WERI-Rb-1 (cell line): Measurements from ENCODE around the gene SYN1.
"Not testable (repeated sequence)": the region's sequence is repeated elsewhere in the genome, so short reads cannot be mapped to it uniquely, and the experiment has no call there.

Experiments
- DNase-seq: peaks from one replicate; pipeline ENCODE4 v3.0.0-alpha.2; 2020
- H3K27ac ChIP-seq: fragments of 250-450 bp; sonication (Bioruptor Pico); 2 replicates; pipeline ENCODE4 v1.5.1; 2020; ENCODE audit warnings: mild to moderate bottlenecking, moderate library complexity
- H3K27me3 ChIP-seq: fragments of 250-450 bp; sonication (Bioruptor Pico); 2 replicates; pipeline ENCODE4 v1.5.1; 2021; ENCODE audit warnings: mild to moderate bottlenecking, low read depth, moderate library complexity; ENCODE audit not compliant: insufficient read depth, severe bottlenecking
- H3K36me3 ChIP-seq: fragments of 250-450 bp; sonication (Bioruptor Pico); 2 replicates; pipeline ENCODE4 v1.5.1; 2020; ENCODE audit warnings: mild to moderate bottlenecking, moderate library complexity
- H3K4me3 ChIP-seq: 2 replicates; pipeline ENCODE4 v1.5.1; 2011; ENCODE audit warnings: low read depth, mild to moderate bottlenecking, control low read depth, low read length
- H3K9me3 ChIP-seq: fragments of 250-450 bp; sonication (Bioruptor Pico); 2 replicates; pipeline ENCODE4 v1.5.1; 2021; ENCODE audit warnings: mild to moderate bottlenecking, moderate library complexity; ENCODE audit not compliant: severe bottlenecking
- TF ChIP-seq, protein P1 (sequence below): IDR thresholded peaks from 2 replicates; pipeline ENCODE4 v1.5.1; 2011; ENCODE audit warnings: low read depth, mild to moderate bottlenecking, control low read depth, inconsistent platforms, low read length

The SYN1 gene

DNA sequence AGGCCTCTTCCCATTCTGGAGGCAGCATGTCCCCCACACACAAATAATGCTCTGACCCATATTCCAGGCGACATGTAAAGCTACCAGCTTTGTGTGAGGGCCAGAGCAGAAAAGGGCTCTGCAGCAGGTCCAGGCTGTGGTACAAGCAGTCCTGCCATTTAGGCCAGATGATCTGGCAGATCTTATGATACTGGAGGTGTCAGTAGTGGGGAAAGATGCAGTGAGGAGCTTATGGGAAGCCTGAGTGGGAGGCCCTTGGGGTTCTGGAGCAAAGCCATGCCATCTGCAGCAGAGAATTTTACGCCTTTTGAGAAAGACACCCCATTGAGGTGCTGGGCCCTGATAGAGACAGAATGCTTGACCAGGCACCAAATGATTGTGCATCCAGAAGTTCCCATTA is 7.7 kb downstream of the SYN1 start:
- Histone ChIP-seq H3K27ac (no peak overlapping the region), H3K4me3 (no peak overlapping the region), H3K27me3 (no peaks in the 10 kb centered on the region), H3K9me3 (no peaks in the 10 kb centered on the region), H3K36me3 (no peaks in the 10 kb centered on the region)
- TF ChIP-seq, protein P1, sequence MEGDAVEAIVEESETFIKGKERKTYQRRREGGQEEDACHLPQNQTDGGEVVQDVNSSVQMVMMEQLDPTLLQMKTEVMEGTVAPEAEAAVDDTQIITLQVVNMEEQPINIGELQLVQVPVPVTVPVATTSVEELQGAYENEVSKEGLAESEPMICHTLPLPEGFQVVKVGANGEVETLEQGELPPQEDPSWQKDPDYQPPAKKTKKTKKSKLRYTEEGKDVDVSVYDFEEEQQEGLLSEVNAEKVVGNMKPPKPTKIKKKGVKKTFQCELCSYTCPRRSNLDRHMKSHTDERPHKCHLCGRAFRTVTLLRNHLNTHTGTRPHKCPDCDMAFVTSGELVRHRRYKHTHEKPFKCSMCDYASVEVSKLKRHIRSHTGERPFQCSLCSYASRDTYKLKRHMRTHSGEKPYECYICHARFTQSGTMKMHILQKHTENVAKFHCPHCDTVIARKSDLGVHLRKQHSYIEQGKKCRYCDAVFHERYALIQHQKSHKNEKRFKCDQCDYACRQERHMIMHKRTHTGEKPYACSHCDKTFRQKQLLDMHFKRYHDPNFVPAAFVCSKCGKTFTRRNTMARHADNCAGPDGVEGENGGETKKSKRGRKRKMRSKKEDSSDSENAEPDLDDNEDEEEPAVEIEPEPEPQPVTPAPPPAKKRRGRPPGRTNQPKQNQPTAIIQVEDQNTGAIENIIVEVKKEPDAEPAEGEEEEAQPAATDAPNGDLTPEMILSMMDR, result no peak
- DNase-seq, result no peak

- no peak for DNase-seq
- Histone ChIP-seq H3K4me3 (no peak overlapping the region), H3K9me3 (no peaks in the 10 kb centered on the region), H3K27me3 (no peaks in the 10 kb centered on the region), H3K27ac (no peak overlapping the region), H3K36me3 (no peaks in the 10 kb centered on the region)
- TF ChIP-seq, protein P1, result no peak
Measured at GRCh38 chrX:47611489-47611888, 8.2 kb downstream of the SYN1 start.

GRCh38 chrX:47610511-47610910 is 9.1 kb downstream of the SYN1 start:
- Histone ChIP-seq H3K4me3 (no peak overlapping the region), H3K27me3 (peaks cover 3% of the 10 kb centered on the region), H3K9me3 (no peaks in the 10 kb centered on the region), H3K36me3 (no peaks in the 10 kb centered on the region), H3K27ac (no peak overlapping the region)
- TF ChIP-seq, protein P1, result no peak
- DNase-seq, result no peak

GRCh38 chrX:47608130-47608810 is 11.4 kb downstream of the SYN1 start:
- no peaks in the 10 kb centered on the region for H3K36me3 ChIP-seq
- no peak for DNase-seq
- H3K27ac ChIP-seq, result no peak overlapping the region

GRCh38 chrX:47607091-47607490 is 12.6 kb downstream of the SYN1 start:
- TF ChIP-seq, protein P1, result no peak
- no peak for DNase-seq
- H3K27ac ChIP-seq, result no peak overlapping the region

More at GRCh38 chrX:47608130-47608810, 11.4 kb downstream of the SYN1 start:
- Histone ChIP-seq H3K4me3 (no peak overlapping the region), H3K27me3 (peaks cover 3% of the 10 kb centered on the region), H3K9me3 (no peaks in the 10 kb centered on the region)
- TF ChIP-seq, protein P1, result no peak

DNA sequence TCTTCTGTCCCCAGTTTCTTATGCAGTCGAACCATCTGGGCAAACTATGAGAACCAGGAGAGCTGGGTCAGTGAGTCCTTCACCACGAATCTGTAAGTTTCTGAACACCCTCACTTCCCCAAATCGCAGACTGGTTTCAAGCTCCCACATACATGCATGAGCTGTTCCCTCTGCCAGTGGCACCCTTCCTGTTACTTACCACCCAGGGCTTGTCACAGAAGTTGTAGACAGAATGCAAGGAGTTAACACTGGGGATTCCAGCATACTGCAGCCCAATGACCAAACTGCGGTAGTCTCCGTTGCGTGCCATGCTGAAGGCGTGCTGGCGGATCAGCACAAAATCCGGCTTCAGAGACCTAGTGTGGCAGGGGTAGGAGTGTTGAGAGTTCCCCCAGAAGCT is 14.6 kb downstream of the SYN1 start:
- no peak overlapping the region for H3K27ac ChIP-seq
- TF ChIP-seq, protein P1, result no peak
- no peak for DNase-seq
- no peaks in the 10 kb centered on the region for H3K9me3 ChIP-seq
- H3K36me3 ChIP-seq, result no peaks in the 10 kb centered on the region
- no peak overlapping the region for H3K4me3 ChIP-seq
- H3K27me3 ChIP-seq, result peaks cover 3% of the 10 kb centered on the region

More at GRCh38 chrX:47607091-47607490, 12.6 kb downstream of the SYN1 start:
- Histone ChIP-seq H3K27me3 (peaks cover 3% of the 10 kb centered on the region), H3K4me3 (no peak overlapping the region), H3K36me3 (no peaks in the 10 kb centered on the region), H3K9me3 (no peaks in the 10 kb centered on the region)

DNA sequence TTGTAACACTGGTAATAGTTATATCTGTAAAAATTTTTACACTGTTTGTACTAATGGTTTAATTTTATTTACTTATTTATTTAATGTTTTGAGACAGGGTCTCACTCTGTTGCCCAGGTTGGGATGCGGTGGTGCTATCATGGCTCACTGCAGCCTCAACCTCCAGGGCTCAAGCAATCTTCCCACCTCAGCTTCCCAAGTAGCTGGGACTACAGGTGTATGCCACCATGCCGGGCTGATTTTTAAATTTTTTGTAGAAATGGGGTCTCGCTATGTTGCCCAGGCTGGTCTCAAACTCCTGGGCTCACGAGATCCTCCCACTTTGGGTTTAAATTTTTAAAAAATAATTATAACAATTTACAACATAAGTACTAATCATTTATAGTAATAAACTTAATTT is 16.5 kb downstream of the SYN1 start:
- not testable (repeated sequence) for H3K36me3 ChIP-seq, H3K27ac ChIP-seq, H3K4me3 ChIP-seq, H3K9me3 ChIP-seq, DNase-seq, H3K27me3 ChIP-seq
